HG03064 (cell line): ENCODE results near the gene FNDC3B.
A peak's percentile ranks its signal among the peaks of the same experiment; 100 is the strongest.

ENCODE experiments used
- ATAC-seq: cut with Tn5 transposase; IDR thresholded peaks from one replicate; pipeline ENCODE4 v1.9.1; 2021; ENCODE audit warnings: low read depth; ENCODE audit not compliant: unreplicated experiment

FNDC3B gene

GRCh38 chr3:172274906-172275305 lies 235.5 kb downstream of the FNDC3B start:
- no peak for ATAC-seq

DNA sequence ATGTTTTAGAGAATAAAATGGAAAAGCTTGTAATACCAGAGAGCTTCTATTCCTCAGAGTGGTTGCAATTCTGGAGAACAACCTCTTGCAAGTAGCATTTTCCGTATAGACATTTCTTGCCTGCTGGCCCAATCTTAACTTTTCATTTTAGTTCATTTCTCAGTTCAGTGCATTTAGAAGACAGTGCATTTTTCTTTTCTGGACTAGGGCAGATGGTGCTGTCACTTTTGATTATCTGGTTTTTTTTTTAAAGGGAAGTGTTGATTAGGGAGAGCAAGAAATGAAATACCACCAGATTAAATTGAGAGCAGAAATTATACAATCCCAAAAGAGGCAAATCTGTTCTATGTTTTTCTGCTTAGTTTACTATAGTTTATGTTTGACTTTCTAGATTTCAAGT lies 236.2 kb downstream of the FNDC3B start:
- no peak for ATAC-seq

- no peak for ATAC-seq
Observed at GRCh38 chr3:172276103-172276502, 236.7 kb downstream of the FNDC3B start.

- ATAC-seq: no peak
Observed at GRCh38 chr3:172277151-172277652, 237.8 kb downstream of the FNDC3B start.

DNA sequence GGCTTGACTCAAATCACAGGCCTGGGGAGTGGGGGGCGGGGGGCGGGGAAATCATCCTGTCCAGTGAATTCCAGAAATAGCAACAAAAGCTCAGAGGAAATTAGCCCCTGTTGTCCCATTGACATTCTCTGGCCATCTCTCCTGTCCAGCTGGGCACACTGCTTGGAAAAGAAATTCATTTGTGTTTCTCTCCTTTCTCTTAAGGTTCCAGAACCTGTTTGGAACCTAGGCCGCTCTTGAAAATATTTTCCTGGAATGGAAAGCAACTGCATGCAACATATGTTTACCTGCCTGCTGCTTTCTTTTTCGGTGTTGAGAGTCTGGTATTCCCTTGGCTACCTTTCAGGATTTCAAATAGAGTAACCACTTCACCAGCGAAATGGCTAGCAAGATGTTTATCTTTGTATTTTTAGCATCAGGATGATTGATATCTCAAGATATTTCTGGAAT lies 239.8 kb downstream of the FNDC3B start:
- ATAC-seq: no peak

DNA sequence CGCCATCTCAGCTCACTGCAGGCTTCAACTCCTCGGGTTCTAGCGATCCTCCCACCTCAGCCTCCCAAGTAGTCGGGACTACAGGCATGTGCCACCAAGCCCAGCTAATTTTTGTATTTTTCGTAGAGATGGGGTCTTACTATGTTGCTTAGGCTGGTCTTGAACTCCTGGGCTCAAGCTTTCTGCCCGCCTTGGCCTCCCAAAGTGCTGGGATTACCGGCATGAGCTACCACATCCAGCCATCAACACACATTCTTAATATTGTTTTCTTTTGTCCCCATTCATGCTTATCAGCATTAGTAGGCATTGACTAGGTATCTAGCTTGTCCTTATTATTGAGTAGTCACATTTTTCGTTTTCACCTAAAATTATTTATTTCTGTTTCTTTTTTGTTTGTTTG lies 240.6 kb downstream of the FNDC3B start:
- ATAC-seq: no peak

DNA sequence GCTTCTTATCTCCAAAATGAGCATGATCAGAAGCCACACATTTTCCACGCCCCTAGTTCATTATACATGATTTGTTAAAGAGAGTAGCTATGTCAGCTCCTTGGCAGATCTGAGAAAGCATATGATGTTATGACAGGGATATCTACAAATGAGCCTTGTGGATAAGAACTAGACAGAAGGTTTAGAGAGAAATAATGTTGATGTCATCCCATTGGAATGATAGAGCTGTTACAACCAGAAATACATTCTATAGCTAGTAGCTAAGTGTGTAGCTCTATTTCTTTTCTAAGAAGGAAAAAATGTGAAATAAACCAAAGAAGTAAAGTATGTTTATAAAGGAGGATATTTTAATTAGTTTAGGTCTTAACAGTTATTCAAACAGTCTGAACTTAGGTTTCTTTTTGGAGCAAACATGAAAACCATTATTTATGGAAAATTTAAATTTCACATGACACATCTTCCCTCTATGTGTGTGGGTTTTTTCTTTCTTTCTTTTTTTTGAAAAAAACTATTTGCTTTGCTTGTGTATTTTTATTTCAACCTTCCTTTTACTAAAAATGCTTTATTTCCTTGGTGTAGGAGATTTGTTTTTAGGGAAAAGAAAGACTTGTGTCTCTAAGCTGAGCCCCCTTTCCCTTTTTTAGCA lies 241.2 kb downstream of the FNDC3B start:
- no peak for ATAC-seq

DNA sequence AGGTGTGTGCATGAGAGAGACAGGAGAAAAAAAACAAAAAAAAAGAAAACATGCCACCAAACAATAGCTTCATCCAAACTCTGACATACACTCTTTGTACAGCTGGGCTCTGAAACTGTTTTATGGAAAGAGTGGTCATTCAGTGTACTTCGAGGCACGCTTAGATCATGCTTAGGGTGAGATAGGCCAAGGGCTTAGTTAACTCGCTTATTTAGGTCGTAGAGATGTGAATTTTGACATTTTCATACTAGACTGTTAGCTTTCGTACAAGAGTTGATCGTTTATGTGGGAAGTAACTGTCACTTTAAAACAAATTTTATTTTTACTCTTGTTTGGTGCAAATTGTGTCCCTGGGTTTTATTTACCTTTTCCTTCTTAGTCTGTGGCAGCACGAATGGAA lies 242.5 kb downstream of the FNDC3B start:
- no peak for ATAC-seq

- no peak for ATAC-seq
Observed at GRCh38 chr3:172282850-172283249, 243.5 kb downstream of the FNDC3B start.

DNA sequence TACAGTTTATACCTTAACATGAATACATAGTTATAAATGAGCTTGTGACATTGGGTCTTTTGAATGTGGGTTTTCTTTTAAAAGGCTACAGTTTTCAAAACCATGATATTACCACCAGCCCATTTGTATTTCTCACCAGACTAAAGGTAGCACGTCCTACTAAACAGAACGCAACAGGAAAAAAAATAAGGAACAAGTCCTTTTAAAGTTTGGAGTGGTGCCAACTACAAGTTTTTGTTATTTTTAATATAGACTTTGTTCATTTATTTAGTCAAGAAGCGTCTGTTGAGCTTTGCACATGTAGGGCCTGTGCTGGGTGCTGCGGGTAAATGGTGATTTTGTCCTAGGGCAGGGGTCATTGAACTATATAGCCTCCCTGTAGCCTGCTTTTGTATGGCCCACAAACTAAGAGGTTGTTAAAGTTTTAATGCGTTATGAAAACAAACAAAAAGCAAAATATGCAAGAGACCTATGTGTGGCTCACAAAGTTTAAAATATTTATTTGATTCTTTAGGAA lies 244.5 kb downstream of the FNDC3B start:
- no peak for ATAC-seq

DNA sequence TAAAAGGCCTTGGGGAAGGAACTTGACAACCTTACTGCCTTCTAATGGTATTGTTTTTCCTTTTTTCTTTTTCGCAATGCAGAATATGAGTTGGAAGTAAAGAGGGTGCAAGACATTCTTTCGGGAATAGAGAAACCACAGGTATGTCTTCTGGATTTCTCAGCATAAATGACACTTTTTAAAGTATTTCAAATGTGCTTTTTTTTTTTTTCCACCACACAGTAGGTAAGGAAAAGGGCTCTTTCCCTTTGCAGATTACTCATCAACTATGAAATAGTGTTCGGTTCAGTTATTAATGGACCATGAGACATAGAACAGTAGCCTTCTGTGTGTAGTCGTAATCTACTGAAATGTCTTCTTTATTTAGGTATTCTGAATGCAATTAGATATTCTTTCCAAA lies 246.5 kb downstream of the FNDC3B start:
- no peak for ATAC-seq

- no peak for ATAC-seq
Observed at GRCh38 chr3:172286548-172287148, 247.3 kb downstream of the FNDC3B start.

GRCh38 chr3:172287937-172288477 lies 248.6 kb downstream of the FNDC3B start:
- ATAC-seq: no peak

DNA sequence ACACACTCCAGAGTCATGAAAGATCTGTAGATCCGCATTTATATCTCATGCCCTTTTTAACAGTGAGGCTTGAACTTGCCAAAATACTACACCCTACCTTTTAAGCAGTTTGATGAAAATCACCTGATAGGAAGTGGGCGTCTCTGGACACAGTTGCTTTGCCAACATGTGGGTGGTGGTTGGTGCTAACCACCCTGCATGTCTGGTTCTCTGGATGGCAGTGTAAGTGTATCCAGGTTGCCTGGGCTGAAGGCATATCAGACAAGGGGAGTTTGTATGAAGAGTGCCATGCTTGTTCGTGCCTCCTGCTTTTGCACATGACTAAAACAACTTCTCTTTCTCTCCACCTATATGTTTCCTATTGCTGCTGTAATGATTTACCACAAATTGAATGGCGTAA lies 249.3 kb downstream of the FNDC3B start:
- no peak for ATAC-seq

DNA sequence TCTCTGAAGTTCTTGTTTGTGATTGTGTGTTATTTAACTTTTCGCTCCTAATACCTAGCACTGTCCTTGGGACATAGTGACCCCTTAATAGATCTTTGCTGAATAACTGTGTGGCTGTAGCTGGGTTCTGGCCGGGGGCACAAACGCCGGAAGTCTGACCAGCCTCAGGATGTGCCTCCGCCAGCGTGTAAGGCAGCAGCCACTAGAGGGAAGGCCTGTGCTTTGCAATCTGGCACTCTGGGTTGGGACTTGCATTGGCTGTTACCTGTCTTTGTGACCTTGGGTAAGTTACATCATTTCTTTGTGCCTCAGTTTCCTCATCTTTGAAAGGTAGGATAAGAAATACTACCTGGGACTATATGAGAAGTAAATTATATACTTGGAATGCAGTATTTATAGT lies 250.2 kb downstream of the FNDC3B start:
- peak; percentile 97 for ATAC-seq

DNA sequence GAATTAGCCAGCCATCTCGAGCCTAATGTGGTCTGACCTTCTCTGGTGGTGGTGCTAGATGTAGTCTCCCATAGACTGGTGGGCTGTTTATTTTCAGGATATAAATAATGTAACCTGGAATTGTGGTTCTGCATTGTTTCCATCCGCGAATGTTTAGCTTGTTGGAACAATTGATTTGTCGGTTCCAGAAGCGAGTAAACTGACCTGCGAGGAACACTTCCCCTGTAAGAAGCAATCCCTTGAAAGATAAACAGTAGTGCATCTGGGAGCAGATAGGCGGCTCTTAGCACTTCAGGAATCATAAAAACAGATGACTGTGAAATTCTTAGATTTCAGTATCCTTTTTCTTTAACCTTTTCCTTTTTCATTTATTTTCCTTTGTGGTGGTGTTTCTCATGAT lies 251.1 kb downstream of the FNDC3B start:
- ATAC-seq: no peak

DNA sequence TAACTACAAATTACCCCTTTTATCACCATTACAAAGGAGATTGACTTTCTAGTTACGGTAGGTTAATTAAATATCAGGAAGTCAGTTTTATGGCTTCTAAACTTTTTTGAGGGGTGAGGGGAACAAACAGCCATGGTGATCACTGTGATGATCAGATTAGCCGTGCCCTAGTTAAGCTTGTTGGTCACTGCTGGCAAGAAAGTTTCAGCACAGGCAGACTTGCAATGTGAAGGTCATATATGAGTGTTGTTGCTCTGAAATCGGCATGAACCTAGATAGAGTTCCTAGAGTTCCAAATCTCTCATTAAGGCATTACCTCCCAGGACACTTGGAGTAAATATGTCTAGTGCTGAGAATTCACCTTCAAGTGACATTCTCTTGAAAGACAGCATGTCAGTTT lies 252.3 kb downstream of the FNDC3B start:
- ATAC-seq: no peak

DNA sequence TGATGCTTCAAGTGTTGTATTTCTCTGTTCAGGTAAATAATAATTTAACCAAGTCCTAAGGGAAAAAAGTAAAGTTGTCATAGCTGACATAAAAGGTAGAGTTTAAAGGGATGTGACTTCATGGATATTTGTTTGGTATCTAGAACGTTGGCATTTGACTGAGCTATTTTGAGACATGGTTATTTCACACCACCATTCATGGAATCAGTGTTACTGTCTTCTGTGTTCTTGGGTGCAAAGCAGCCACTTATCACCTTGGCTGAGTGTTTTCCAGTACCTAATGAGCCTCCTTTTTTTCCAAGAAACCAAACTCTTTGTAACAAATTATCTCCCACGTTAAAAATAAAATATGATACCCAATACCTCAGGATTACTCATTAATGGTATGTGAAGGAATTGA lies 253.0 kb downstream of the FNDC3B start:
- ATAC-seq: no peak

- no peak for ATAC-seq
Observed at GRCh38 chr3:172293093-172293492, 253.7 kb downstream of the FNDC3B start.

GRCh38 chr3:172294223-172294806 lies 254.9 kb downstream of the FNDC3B start:
- no peak for ATAC-seq

DNA sequence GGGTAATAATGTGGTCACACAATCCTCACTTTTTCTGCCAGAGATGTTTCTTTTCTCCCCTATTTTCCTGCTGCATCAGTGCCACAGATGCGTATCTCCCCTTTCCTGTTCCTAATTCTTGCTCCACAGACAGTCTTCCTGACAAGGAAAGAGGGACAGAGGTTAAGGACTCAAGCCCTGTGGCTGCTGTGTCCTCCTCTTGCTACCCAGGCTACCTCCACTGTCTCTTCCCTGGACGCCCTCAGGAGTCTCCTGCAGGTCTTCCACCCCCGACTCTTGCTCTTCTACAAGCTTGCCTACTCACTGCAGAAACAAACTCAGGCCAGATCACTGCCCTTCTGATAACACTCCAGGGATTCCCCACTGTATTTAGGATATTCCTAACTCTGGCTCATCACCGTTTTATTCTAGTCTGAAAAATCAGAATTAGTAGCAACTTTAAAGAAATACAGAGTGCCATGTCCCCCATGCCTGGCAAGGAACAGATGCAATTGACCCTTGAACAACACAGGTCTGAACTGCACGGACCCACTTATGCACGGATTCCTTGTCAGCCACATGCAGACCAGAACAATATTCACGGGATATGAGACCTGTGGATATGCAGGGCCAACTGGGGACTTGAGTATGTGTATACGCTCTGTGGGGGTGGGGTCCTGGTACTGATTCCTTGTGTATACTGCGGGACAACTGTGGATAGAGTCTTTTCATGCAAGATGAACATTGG lies 257.0 kb downstream of the FNDC3B start:
- ATAC-seq: no peak
